Neural progenitor cell (in vitro differentiated cells): Measurements from ENCODE around the gene IER5L.

Source experiments
- EZH2 ChIP-seq: fragments of 200-600 bp; sonication (generic); IDR thresholded peaks from 2 replicates; pipeline ENCODE4 v1.6.1; 2017; ENCODE audit warnings: antibody characterized with exemption, mild to moderate bottlenecking, moderate library complexity
- EZH2phosphoT487 ChIP-seq: fragments of 200-600 bp; sonication (generic); IDR thresholded peaks from 2 replicates; pipeline ENCODE4 v1.6.1; 2017; ENCODE audit warnings: antibody characterized with exemption
- TF ChIP-seq, protein P1 (sequence below): fragments of 200-600 bp; sonication (generic); IDR thresholded peaks from 2 replicates; pipeline ENCODE4 v1.5.1; 2017; ENCODE audit warnings: antibody characterized with exemption, mild to moderate bottlenecking

GRCh38 chr9:129146441-129146941 is 31.6 kb downstream of the IER5L start:
- TF ChIP-seq, protein P1, sequence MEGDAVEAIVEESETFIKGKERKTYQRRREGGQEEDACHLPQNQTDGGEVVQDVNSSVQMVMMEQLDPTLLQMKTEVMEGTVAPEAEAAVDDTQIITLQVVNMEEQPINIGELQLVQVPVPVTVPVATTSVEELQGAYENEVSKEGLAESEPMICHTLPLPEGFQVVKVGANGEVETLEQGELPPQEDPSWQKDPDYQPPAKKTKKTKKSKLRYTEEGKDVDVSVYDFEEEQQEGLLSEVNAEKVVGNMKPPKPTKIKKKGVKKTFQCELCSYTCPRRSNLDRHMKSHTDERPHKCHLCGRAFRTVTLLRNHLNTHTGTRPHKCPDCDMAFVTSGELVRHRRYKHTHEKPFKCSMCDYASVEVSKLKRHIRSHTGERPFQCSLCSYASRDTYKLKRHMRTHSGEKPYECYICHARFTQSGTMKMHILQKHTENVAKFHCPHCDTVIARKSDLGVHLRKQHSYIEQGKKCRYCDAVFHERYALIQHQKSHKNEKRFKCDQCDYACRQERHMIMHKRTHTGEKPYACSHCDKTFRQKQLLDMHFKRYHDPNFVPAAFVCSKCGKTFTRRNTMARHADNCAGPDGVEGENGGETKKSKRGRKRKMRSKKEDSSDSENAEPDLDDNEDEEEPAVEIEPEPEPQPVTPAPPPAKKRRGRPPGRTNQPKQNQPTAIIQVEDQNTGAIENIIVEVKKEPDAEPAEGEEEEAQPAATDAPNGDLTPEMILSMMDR: no peak
- no peak for TF ChIP-seq EZH2
- TF ChIP-seq EZH2phosphoT487: no peak
